Head of caudate nucleus (tissue), 42 donors: ENCODE results near the gene PLD3.
"Not testable (repeated sequence)": the region's sequence is repeated elsewhere in the genome, so short reads cannot be mapped to it uniquely, and the experiment has no call there.

Experiments
- DNase-seq, 42 donors: peaks; one replicate each; pipeline versions ENCODE4 v3.0.0 to v3.0.0-alpha.2; 2020 to 2021; ENCODE audit warnings: mixed read lengths in 7 of 42
- intact Hi-C: fragments of 100-400 bp; cut with DNase I; formaldehyde crosslinking; loops from one replicate; pipeline ENCODE4 v1.15.0; 2022

Gene PLD3

DNA sequence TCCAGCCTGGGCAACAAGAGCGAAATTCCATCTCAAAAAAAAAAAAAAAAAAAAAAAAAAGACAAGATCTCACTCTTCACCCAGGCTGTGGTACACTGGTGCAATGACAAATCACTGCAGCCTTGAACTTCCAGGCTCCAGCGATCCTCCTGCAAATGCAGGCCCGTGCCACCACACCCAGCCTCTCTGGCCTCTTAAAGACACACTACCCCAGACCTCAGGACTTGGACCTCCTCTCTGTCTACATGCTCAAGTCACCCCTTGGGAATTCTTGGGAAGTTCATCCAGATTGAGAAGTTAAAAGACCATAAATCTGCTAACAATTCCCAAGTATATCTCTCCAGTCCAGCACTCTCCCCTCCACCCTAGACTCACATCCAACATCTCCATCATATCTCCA lies 52.1 kb downstream of the PLD3 start:
- DNase-seq, result no peak
- intact Hi-C loops, result no loop called here

DNA sequence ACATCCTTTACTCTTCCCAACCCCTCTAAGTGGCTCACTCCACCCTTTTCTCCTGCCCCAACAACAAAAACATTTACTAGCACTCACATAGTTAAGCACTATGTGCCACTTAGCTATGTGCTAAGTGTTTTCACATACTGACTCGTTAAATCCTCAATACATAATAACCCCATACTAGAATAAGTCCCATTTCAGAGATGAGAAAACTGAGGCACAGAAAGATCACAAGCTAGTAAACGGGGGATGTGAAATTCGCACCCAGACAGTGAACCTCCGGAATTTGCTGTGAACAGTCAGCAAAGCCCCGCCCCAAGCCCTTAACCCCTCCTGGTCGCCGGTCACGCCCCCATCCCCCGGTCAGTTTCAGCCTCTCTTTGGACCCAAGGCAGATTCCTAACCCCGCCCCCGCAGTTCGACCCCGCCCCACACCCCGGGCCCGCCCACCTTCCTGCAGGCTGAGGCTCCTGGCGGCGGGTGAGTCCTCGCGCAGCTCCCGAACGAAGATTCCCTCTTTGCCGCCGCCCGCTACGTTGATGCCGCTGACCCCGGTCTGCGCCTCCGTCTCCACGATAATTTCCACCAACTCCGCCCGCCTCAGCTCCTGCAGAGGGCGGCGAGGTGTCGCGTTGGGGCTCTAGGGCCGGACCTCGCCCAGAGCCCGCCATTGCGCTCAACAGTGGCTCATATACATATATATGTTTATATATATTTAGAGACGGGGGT lies 54.9 kb downstream of the PLD3 start:
- intact Hi-C loops, result no loop called here
- DNase-seq, result peak; percentile 28 to 79 (median 62)

DNA sequence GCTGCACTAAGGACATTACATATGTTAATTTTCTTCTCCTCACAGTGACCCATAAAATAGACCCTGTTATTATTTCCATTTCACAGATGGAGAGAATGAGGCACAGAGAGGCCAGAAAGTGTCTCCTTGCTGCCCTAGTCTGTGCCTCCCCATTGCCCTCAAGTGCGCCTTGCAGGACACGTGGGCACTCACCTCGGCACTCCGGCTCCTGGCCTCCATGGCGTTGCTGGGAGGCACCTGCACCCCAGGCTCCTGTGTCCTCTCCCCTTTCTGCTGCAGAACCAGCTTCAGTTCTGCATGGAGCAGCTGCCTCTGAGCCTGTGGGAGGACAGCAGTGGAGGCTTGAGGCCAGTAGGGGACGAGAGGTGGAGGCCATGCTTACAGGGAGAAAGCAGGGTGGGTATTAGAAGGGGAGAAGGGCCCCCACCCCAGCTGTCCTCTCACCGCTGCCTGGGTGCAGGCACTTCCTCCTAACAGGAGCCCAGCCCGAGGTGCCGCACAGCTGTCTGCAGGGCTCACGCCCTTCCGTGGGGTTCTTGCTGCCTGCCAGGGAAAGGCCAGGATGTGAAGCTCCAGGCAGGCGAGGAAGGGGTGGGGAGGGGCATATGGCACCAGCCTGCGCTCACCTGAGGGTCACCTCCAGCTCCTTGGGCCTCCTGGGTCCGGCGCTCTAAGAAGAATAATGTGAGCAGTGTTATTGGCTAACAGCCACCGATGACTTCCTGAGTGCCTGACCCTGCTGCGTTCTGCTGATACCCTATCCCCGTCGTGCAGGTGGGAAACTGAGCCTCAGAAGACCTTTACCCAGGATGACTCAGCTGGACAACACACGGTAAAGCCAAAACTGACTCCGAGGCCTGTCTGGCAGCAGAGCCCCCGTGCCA lies 59.5 kb downstream of the PLD3 start:
- intact Hi-C loops, result no loop called here
- DNase-seq, result no peak

DNA sequence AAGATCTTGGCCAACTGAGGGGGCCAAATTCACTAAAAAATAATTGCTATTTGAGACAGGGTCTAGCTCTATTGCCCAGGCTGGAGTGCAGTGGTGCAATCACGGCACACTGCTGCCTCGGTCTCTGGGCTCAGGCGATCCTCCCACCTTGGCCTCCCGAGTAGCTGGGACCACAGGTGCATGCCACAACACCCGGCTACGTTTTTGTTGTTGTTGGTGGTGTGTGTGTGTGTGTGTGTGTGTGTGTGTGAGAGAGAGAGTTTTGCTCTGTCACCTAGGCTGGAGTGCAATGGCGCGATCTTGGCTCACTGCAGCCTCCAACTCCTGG lies 60.1 kb downstream of the PLD3 start:
- intact Hi-C loops, DNase-seq: not testable (repeated sequence)

DNA sequence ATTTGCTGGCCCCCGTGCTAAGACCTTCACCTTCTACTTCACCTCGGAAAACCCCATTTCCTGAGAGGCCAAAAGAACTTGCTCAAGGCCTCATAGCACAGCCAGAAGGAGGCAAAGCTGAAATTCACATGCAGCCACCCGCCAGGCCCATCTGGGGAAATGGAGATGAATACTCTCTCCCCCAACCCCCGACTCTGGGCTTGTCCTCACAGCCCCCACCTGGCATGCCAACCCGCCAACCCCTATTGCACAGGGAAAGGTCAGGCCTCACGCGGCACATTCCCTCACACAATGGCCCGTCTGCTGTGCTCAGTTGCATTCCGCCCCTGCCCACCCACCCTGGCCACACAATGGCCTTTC lies 61.5 kb downstream of the PLD3 start:
- DNase-seq, result no peak

DNA sequence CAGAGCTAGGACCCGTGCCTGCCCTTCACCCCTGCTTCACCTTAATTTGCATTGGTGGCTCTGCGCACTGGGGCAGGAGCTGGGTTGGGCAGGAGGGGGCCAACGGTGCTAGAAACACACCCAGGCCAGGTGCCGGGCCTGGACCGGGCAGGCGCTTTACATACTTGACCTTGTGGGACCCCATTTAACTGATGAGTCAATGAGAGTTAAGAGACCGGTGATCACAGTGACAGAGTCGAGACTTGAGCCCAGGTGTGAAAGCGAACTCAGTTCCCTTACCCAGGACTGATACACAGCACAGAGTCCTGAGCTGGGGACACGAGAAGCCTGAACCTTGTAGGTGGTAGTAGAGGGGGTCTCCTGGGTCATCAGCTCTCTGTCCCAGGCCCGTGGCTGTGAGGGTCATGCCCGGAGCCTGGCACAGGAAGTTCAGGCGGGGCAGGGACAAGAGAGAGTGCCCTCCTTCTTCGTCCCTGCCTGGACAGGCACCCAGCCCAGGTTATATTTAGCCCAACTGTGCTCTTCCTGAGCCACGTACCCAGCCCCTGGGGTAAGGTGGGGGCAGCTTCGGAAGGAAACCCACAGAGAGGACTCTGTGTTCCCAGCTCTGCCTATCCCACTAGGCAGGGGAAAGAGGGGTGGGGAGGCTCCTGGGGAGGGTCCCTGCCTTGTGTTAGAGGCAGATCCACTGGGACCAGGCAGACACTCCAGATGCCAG lies 62.8 kb downstream of the PLD3 start:
- no peak for DNase-seq
- intact Hi-C loops, result no loop called here

More for the DNA sequence above, 61.5 kb downstream of the PLD3 start:
- intact Hi-C loops, result no loop called here

DNA sequence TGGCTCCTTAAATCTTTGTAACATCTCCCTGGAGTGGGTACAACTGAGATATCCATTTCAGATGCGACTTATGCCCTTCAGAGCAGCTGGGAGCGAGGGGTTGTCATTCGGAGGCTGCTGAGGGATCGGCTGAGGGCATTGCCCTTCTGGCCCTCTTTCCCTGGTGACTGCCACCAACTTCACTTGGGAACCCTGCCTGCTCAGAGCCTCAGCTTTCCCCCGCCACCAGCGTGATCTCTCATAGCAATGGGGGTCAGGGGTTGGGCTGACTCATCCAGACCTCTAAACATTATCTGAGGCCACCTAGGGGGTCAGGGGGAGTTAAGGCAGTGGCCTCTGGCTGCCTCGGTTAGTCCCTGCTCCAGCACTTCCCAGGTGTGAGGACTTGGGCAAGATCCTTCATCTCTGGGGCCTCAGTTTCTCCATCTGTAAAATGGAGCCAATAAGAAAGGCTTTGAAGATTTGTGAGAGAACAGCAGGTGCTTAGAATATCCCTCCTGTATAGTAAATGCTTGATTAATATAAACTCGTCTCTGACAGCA lies 63.5 kb downstream of the PLD3 start:
- DNase-seq, result no peak
- intact Hi-C loops, result no loop called here

DNA sequence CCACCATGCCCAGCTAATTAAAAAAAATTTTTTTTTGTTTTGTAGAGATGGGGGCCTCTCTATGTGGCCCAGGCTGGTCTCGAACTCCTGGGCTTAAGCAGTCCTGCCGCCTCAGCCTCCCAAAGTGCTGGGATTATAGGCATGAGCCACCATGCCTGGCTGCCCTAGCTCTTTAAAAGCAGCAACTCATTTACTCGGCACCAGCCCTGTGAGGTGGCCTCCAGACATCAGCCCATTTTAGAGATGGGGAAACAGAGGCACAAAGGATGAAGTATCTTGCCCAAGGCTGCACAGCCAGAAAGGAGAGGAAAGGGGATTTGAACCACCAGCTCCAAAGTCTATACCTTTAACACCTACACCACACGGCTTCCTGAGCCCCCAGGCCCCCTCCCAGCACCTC lies 64.4 kb downstream of the PLD3 start:
- intact Hi-C loops, result no loop called here
- DNase-seq, result no peak

DNA sequence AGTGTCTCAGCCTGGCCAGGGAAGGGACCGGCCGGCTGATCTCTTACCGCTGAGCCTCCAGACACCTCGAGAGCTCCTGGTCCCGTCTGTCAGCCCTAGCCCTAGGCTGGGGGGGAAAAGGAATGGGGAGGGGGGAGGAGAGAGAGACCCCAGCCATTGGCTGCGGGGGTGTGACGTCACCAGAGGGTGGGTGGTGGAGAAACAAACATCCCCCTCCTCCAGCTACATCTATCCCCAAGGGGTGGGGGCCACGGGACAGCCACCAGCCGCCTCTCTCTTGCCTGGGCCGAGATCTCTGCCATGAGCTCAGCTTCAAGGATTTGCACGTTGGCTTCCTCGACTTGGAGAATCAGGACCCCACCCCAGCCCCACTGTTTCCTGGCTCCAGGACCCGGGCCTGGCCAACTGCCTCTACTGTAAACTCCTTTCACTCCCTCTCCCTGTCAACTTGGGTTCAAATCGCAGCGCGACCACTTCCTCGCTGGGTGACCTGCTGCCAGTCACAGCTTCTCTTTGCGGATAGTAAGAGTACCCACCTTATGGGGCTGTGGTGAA lies 64.9 kb downstream of the PLD3 start, which contains the start of gene PRX:
TSS of gene PRX (minus strand) at position 88 of the 555 bp plus-strand sequence. CDS start 5,446 bp downstream, outside the sequence.
- DNase-seq, result no peak
- intact Hi-C loops, result no loop called here

DNA sequence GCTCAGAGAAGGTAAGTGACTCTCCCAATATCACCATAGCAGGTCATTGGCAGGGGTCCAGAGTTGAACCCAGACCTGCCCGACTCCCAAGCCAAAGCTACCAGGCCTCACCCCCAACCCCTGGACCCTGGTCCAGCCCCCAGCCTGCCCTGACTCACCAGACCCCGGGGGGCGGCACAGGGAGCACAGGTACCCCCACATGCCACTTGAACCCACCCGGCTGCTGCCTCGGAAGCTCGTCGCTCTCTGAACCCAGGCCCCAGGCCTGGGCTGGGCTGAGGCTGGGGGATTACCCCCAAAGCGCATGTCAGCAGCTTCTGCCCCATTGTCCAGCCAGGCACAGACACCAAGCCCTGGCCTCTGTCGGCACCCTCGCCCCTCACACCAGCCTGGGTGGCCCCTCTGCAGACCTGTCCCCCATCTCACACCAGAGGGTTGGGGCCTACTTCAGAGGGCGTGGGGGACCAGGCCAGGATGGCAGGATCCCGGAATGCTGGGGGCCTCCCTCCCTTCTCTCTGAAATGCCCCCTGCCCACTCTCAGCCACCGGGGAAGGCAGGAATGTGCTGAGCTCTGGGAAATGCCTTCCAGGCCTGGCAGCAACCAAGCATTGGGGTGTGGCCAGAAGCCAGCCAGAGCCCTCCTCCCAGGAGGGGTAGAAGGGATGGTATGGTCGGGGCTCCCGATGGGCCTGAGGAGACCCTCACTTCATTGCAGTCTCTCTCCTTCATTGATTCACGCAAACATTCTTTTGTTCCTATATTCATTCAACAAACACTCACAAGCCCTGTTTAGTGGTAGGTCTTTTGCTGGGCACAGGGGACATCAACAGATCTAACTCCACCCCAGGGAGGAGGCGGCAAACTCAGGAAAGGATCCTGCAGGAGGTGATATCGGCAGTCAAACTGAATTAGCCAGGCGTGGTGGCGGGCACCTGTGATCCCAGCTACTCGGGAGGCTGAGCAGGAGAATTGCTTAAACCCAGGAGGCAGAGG lies 66.3 kb downstream of the PLD3 start:
- intact Hi-C loops, result no loop called here
- DNase-seq, result no peak

DNA sequence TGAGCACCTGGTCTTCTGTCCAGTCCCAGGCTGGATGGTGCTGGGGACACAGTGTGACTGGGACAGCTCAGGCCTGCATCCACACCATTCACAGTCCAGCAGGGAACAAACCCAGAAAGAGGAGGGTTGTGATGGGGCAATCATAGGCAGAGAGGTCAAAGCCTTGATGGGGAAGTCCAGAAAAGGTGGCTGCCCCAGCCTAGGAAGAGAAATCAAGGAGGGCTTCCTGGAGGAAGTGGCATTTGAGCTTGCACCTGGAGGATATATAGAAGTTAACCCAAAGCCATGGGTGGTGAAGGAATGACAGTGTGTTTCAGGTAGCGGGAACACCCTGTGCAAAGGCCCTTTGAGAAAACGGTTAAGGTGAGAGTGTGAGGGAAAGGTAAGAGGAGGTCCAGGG lies 67.3 kb downstream of the PLD3 start:
- DNase-seq, result no peak
- intact Hi-C loops, result no loop called here

DNA sequence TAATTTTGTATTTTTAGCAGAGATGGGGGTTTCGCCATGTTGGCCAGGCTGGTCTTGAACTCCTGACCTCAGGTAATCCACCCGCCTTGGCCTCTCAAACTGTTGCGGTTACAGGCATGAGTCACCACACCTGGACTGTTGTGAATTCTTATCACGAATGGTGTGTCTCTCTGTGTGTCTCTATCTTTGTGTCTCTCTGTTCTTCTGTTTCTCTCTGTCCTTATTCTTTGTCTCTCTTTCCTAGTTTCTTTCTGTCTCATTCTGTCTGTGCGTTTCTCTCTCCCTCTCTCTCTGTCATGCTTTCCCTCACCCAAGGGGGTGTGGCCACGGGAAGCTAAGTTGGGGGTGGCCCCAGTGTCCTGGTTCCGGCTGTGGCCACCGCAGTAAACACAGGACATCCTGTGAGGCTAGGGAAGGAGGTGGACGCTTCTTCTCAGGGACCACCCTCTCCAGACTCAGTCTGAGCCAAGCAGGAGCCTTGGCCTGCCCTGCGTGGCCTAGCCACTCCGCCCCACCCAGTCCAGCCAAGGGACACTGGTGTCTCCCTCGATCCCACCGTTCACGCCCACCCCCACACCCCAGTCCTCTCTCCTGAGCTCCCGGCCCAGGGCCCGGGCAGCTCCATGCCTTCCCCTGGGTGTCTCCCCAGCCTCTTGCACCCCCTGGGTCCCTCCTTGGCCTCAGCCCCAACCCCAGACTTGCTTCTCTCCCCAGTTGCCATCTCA lies 68.6 kb downstream of the PLD3 start:
- no peak for DNase-seq
- intact Hi-C loops, result no loop called here

DNA sequence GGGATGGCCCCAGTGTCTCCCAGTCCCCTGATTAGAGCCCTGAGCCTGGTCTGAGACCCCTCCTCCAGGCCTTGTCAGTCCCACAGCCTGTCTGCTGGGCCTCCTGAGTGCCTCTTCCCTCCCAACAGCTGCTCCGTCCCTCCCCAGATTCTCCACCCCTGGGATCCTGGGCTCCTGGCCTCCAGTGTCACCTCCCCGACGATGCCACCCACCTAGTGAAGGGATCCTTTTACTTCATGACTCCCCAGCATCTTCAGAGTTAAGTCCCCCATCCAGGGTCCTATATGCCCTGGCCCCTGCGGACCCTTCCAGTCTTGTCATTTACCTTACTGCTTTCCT lies 69.1 kb downstream of the PLD3 start:
- intact Hi-C loops, result no loop called here
- no peak for DNase-seq

DNA sequence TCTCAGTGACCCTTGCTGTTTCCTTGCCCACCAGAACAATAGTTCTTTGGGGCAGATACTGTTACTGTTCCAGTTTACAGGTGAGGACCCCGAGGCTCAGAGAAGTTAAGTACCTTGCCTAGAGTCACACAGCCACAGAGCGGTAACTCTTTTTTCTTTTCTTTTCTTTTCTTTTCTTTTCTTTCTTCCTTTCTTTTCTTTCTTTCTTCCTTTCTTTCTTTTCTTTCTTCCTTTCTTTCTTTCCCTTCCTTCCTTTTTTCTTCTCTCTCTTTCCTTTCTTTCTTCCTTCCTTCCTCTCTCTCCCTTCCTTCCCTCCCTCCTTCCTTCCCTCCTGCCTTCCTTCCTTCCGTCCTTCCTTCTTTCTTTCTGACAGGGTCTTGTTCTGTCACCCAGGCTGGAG lies 69.5 kb downstream of the PLD3 start:
- DNase-seq, result no peak
- intact Hi-C loops, result no loop called here

DNA sequence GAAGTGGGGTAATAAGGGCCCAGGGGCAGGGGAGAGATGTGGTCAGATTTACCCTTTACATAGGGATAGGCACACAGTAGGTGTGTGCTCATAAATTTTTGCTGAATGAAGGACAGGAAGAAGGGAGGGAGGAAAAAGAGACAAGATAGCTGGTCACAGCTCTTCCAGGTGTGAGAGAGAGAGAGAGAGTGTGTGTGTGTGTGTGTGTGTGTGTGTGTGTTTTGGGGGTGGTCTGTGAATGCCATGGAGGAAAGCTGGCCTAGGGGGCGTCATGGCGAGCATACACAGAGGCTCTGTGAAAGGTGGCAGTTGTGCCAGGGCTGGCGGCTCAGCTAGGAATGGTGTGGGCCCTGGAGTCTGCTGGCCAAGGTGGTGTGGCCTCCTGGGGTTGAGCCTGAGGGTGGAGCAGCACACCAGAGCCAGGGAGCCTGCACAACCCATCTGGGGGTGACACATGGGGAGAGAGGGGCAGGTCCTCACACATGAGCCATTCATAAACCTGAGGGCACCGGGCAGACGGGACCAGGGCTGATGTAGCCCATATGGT lies 70.6 kb downstream of the PLD3 start:
- intact Hi-C loops, result no loop called here
- no peak for DNase-seq

DNA sequence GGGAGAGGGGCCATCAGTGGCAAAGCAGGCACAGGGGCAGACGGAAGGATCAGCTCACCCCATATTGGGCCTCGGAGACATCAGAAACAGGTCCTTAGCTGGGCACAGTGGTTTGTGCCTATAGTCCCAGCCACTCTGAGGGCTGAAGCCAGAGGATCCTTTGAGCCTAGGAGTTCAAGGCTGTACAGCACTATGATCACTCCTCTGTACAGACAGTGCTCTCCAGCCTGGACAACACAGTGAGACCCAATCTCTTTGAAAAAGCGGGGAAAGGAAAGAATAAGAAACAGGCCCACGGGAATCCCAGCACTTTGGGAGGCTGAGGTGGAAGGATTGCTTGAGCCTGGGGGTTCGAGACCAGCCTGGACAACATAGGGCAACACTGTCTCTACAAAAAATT lies 71.3 kb downstream of the PLD3 start:
- DNase-seq, result no peak
- intact Hi-C loops, result no loop called here

DNA sequence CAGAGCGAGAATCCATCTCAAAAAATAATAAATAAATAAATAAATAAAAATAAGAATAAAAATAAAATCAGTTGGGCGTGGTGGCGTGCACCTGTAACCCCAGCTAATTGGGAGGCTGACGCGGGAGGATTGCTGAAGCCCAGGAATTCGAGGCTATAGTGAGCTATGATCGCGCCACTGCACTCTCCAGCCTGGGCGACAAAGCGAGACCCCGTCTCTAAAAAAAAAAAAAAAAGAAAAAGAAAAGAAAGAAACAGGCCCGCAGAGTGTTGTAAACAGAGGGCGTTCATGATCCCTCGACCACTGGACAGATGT lies 71.9 kb downstream of the PLD3 start:
- intact Hi-C loops, result no loop called here
- peak in 1 of 42 donors; percentile 21 for DNase-seq
